Fibroblast of skin of left biceps (primary cell): ENCODE measurements around the gene DUS1L.

Experiments
- DNase-seq, 2 experiments: peaks; one replicate each; pipeline ENCODE4 v3.0.0-alpha.2; 2013; ENCODE audit warnings: low read depth in 2 of 2

Gene DUS1L

DNA sequence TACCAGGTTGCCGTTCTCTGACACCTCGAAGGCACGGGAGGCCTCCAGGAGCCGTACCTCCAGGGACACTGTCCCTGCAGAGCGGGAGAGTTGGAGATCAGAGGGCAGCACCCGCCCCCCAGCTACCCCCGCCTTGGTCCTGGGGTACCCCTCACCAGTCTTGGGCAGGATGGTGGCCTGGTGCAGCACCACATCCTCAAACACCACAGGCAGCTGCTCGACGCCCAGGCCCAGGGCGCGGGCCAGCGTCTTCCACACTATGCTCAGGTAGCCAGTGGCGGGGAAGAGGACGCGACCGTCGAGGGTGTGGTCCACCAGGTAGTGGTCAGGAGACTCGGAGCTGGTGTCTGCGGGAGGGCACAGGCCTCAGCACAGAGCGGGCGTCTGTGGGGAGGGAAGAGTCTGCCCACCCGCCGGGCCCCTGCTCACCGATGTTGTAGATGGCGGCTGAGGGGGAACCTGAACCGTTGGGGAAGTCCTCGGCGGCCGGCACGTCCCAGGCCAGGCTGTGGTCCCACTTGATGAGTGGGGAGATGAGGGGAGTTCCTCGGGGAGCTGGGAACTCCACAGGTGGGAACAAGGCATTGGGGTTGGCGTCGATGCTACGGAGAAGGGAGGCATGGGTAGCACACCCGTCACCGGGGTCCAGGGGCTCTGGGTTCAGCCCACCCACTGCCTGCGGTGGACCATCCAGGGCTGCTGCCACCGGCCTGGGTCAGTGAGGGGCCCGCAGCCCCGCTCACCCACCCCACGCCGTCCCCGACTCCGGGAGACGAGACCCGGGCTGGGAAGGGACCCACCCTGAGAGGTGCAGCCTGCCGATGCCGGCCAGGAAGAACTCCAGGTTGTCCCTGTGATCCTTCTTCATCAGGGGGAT lies 22.6 kb upstream of the DUS1L start:
- DNase-seq: no peak

DNA sequence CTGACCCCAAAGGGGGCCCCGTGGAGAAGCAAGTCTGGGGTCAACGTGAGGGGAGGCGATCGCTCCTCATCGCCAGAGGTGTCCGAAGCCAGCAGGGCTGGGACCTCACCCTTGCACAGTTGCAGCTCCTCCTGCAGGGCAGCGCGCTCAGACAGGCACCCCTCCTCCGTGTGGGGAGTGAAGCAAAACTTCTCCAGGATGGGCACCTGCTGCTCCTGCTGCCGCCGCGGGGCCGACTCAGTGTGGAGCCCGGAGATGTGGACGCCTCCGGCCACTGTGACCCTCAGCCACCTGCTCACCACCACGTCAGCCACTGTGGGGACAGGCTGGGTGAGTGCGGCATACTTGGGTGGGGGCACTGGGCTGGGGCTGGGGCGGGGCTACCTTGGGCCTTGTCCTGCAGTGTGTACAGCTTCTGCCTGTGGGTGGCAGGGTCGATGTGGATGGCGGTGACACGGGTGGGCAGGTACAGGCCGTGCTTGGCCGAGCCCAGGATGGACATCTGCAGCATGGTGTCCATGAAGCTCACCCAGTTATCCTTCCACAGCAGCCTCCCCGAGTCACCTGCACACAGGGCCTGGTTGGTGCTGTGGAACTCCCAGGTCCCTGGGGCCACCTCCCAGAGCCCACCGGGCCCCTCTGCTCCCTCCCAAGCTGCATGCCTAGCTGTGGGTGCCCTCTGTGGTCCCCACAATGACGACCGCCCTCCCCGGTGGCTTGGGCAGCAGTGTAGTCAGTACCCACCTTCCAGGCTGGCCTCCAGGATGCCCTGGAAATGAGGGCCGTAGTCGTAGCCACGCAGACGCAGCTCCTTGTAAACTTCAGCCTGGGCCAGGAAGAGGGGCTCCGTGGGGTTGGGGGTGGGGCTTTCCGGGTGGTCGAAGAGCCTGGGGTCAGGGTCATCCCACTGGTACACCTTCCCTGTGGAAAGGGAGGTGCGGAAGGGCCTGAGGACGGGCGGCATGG lies 21.6 kb upstream of the DUS1L start:
- DNase-seq: no peak

DNA sequence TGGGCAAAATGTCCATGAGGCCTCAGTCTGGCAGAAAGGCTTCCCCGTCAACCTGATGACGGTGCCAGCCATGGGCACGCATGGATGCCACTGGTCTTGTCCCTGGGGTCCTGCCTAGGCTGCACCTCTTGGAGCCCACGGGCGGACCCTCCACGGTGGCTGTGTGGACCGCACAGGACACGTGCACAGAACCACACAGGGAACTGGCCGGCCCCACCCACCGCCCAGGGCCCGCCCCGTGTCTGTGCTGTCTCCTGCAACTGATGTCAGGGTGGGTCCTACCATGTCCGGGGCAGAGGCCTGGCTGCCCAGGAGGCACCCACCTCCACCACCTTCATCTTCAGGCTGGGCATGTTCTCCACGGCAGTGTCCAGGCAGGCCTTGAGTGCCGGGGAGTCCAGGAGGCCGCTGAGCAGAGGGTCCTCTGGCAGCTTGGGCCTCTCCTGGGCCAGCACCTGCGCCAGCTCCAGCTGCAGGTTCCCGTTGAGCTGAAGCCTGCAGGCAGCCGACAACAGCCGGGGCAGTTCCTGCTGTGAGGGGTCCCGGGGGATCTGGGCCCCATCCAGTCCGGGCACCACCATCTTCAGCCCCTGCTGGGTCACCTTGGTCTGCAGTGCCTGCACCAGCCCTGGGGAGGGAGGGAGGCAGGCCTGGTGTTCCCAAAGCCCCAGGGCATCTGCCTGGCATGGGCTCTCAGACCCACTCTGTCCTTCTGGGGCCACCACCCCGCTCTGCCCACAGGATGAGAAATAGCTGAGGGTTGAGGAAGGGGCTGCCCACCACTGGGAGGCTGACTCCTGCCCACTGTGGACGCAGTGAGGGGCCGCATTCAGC lies 20.5 kb upstream of the DUS1L start:
- no peak for DNase-seq

DNA sequence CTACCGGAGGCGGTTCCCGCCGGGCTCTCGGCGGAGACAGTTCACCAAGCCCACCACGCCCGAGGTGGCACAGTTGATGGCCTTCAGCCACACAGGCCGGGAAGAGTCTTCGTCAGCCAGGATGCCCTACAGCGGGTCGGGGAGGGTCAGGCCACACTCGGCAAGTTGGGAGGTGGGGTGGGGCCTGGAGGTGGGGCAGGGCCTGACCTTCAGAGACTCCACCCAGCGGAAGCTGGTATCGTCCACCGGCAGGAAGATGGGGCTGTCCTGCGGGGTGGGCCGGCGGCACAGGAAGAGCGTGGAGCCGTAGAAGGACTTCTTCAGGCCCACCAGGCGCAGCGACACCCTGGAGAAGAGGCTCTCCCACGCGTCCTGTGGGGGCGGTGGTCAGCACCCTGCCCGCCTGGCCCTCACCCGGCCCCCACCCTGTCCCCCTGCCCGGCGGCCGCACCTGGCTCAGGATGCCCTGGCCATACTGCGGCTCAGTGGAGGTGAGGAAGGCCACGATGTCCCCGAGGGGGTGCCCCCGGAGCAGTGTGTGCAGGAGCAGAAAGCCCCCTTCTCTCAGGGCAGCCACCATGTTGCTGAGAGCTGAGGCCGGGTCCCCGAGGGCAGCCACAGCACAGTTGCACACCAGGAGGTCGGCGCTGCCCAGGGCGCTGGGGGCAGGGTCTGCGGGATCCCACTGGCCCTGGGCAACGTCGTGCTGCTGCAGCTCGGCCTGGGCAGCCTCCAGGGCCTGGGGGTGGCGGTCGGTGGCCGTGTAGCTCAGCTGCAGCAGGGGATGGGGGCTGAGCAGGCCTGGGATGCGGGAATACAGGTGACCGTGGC lies 19.6 kb upstream of the DUS1L start:
- DNase-seq: no peak

DNA sequence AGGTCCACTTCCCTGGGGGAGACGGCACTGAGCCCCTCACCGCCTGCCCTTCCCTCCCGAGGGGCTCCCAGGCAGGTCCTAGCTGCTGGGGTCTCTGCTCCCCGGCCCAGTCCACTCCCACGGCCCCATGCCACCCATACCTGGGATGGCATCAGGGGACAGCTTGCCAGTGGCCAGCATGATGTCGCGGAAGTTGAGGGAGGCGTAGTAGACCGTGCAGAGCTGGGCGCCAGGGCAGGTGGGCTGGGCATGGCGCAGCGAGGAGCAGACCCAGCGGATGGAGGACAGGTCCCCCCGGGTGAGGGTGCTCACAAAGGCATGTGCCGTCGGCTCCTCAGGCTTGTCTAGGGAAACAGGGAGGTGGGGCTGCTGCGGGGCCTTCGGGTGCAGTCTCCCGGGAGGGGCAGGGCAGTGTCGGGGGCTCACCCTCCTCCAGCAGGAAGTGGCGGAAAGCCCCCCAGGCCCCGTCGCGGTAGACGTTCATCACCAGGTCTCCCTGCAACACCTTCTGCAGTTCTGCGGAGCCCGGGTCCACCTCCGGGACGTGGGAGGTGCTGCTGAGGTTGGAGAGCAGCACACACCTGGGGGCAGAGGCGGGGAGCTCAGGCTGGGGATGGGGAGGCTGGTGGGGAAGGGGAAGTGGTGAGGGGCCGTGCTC lies 18.9 kb upstream of the DUS1L start:
- DNase-seq: no peak

DNA sequence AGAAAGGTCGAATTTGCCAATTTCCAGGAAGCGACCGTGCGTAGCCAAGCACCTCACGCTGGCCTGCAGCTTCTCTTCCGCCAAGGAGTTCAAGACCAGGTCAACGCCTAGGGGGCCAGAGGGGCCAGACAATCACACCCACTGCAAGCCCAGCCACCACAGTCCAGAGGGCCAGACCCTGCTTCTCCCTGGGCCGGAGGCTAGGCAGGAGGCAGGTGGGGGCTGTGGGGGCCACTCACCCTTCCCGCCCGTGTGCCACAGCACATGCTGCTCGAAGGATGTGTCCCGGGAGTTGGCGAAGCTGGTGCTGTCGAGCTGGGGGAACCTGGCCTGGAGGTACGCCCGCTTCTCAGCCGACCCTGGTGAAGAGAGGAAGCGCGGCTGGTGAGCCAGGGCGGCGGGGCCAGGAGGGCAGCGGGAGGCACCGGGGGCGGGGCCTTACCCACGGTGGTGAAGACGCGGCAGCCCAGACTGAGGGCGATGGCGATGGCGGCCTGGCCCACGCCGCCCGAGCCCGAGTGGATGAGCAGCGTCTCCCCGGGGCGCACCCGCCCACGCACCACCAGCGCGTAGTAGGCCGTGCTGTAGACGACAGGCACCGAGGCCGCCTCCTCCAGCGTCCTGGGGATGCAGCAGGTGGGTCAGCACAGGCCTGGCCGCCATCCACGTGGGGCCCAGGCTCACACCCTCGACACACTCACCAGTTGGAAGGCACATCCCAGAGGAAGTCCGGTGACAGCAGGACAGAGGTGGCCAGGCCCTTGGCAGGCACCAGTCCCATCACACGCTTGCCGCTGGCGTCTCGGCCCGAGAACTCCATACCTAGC lies 18.1 kb upstream of the DUS1L start:
- DNase-seq: no peak

DNA sequence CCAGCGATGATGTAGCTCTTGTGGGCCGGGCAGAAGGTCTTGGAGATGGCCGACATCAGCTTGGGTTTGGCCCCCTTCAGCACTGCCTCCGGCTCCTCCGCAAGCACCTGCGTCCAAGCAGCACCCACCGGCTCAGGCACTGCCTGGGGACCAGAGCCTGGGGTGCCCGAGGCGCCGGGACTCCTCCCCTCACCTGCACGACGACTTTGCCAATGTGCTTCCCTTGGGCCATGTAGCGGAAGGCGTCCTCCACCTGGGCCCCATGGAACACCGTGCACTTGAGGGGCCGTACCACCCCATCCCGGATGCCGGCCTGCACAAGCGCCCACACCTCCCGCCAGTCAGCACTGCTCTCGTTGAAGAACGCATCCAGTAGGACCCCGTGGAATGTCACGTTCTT lies 17.4 kb upstream of the DUS1L start:
- DNase-seq: no peak

DNA sequence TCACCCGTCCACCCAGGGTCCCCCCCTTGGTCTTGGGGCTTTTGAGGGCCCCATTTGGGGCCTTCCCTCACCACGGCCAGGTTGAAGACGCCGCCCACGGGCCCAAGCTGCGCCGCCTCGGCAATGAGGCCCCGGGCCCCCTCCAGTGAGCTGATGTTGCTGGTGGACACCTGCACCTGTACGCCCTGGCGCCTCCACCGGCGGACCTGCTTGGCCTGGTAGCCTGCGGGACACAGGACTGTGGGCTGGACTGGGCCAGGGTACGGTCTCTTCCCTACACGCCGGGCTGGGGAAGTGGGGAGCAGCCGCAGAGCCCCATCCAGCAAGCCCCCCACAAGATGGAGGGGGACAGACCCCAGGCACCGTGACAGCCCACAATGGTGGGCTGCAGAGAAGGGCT lies 16.9 kb upstream of the DUS1L start:
- no peak for DNase-seq

DNA sequence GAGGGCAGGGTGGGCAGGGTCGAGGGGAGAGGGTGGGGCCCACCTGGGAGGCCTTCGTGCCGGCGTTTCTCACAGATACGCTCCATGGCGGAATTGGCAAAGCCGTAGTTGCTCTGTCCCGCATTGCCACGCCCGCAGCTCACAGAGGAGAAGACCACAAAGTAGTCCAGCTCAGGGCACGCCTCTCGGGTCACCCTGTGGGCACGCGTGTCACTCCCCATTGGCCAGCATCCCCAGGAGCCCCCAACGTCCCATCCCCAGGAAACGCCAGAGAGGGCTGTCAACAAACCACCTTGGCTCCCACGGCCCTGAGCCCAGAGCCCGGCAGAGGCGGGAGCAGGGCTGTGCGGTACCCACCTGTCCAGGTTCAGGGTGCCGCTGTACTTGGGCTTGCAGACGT lies 16.4 kb upstream of the DUS1L start:
- no peak for DNase-seq

DNA sequence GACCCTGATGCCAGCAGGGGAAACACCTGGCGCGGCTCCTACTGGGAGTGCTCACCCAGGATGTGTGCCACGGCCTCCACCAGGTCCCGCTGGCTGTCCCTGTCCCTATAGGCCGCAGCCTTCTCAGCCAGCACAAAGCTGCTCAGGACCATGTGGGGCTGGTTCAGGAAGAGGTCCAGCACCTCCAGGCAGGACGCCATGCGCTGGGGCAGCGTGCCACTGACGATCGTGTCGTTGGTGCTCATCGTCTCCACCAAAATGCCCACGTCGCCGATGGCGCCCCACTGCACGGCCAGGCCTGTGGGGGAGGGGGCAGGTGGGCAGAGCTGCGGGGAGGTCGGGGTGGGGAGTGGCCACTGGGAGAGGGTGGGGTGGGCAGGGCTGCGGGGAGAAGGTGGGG lies 15.9 kb upstream of the DUS1L start:
- no peak for DNase-seq

DNA sequence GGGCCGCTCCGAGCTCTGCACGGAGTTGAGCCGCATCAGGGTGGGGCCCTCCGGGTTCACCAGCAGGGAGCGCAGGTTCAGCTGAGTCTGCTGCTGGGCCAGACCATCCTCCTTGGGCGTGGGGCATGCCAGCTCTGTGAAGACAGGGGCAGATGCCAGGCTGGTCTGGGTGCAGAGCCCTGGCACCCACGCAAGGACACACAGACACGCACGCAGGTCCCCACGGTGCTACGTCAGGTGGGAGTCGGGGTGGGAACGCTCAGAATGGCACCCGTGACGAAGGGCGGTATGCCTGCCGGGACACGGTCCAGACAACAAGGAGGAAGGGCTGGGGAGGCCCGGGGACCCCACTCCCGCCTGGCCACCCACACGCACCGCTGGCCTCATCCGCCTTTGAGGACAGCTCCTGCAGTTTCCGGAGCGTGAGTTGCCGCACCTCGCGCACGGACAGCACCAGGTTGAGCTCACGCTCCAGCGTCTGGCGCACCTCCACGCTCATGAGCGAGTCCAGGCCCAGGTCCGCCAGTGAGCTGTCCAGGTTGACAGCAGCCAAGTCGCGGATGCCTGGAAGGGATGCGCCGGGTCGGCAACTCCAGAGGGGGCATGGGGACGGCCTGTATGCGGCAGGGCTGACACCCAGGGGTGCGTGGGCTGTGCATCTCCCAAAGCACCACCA lies 15.3 kb upstream of the DUS1L start:
- no peak for DNase-seq

DNA sequence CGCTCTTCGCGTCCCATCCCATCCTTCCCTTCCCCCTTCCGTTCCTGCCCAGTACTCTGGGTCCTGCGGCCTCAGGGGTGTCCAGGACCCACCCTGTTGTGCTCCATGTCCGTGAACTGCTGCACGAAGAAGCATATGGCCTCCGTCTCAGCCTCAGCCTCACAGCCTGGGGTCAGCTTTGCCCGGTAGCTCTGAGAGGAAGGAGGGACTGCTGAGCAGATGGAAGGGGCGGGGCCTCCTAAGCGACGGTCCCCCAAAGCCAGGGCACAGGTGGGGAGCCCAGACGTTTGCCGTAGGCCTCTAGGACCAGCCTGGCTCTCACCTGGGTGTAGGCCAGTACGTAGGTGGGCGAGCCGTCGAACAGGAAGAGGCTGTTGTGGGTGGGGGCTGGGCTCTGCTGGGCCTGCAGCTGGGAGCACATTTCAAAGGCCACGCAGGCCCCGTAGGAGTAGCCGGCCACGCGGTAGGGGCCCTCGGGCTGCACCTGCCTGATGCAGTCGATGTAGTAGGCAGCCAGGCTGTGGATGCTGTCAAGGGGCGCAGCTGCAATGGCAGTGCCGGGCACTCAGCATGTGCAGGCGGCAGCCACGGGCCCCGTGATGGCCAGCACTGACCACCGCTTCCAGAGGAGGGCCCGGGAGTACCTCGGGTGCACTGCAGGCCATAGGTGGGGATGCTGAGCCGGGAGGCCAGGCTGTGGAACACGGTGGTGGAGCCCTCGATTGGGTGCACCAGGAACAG lies 14.6 kb upstream of the DUS1L start:
- DNase-seq: no peak

DNA sequence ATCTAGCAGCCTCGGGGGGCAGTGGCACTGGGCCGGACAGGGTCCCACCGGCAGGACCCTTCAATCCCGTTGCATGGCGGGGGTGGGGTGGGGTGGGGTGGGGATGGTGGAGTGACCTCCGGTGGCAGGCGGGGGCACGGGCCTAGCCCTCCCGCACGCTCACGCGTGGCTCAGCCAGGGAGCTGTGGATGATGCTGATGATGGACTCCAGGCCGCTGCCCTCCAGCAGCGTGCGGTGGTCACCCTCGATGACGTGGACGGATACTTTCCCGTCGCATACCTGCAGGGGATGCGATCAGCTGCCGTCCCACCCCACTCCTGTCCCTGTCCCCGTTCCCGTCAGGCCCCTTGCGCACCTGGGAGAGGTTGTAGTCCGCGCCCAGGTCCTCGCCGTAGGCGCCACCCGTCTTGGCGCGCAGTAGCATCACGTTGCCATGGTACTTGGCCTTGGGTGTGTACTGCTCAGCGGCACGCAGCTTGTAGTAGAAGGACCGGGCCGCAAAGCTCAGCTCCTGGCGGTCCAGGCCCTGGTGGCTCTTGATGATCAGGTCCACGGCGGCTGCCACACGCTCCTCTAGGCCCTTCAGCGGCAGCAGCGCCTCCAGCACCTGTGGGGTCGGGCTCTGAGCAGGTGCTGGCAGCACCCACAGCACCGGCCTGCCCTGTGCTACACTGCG lies 13.5 kb upstream of the DUS1L start:
- no peak for DNase-seq

DNA sequence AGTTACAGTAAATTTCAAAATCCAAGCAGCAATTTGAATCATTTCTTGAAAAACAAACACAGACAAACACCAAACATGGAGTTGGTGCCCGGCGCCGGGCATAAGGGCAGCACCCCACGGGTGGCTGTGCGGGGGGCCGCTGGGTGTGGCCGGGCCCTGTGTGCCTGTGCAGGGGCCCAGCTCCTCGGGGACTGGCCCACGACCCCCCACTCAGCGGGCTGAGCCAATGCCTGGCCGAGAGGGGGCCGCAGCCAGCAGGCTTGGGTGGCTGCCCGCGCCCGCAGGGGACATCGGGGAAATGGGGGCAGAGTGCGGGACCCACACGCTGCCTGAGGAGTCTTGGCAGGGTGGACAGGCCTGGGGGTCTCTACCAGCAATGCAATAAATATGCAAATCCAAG lies 12.8 kb upstream of the DUS1L start:
- DNase-seq: no peak

DNA sequence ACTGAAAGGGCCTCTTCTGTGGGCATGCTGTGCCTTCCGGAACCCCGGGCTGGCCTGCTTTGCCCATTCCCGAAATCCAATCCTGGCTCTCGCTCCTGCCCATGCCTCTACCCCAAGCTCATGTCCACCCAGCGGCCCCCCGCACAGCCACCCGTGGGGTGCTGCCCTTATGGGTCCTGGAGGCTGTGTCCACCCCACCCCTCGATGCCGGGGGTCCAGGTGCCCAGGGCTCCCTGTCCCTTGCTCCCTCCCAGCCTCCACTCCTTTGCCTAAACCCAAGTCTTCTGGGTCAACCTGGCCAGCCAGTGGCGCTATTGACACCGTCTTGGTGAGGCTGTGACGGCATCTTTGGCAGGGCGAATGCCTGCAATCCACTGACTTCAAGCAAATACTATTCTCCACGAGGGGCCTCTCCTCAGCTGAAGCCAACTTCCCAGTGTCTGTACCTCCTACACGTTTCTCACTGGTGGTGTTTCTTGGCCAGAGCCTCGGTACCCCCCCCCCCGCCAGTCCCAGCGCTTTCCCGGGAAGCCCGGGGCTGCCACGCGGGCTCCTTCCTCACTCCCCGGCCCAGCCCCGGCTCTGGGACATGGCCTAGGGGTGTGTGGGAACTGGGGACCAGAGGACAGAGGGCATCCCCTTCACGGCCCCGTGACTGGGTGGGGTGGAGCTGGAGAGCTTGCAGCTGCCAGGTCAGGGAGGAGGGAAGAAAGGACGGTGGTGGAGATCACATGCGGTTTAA lies 12.2 kb upstream of the DUS1L start:
- DNase-seq: no peak

DNA sequence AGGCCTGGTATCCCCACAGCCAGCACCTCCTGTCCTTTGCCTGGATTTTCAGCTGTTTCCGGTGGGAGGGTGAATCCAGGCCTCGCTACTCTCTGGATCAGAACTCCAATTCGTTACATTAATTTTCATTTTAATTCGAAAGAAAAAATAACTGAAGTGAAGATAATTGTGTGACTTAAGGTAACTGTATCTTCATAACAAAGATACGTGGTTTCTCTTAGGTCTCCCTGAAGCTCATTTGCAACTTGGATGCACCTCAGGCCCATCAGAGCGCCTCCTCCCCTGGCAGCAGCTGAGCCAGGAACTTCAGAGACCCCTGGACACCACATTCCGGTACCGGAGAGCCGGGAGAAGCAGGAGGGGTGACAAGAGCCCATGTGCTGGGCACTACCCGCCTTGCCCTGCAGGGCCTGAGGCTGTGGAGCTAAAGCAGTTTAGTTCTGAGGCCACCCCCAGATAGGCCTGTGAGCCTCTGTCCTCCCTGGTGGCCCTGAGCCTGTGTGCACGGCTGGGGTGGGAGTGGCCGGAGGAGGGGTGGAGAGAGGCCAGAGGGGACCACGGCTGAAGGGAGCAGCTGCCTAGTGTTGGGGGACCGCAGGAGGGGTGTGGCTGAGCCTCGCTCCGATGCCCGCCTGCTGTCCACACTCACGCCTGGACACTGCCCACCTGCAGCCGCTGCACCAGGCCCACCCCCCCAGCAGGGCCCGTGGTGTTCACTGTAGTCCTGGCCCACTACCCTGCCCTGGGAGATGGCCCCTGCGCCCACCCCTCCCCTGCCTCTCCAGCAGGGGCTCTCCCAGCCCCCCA lies 11.4 kb upstream of the DUS1L start:
- DNase-seq: no peak
